GM12875 (cell line): ENCODE measurements around the gene INTS4.
"Not testable (repeated sequence)": the region's sequence is repeated elsewhere in the genome, so short reads cannot be mapped to it uniquely, and the experiment has no call there.

Experiments
- H3K4me3 ChIP-seq: one replicate; pipeline ENCODE4 v1.5.1; 2011; ENCODE audit warnings: low read depth, low read length, control low read depth
- TF ChIP-seq, protein P1 (sequence below): IDR thresholded peaks from 2 replicates; pipeline ENCODE4 v1.5.1; 2011; ENCODE audit warnings: low read depth, mild to moderate bottlenecking, control low read depth, inconsistent platforms, low read length, moderate library complexity, borderline replicate concordance; ENCODE audit not compliant: insufficient read depth

Gene INTS4

DNA sequence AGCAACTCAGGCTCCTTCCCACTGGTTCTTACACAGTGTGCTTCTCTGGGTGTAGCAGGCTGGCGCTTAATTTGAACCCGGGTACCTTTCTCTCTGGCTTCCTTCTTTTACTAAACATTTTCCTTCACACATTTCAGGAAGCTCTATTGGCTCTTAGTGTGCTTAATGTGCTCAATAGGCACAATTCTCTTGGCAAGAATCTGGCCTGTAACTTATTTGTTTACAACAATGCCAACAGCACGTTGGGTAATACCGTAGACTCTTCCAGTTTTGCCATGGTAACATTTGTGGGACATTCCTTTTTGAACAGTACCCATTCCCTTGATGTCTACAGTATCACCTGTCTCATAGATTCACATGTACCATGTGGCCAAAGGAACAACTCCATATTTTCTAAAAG, 125.7 kb downstream of the INTS4 start:
- H3K4me3 ChIP-seq = no peak overlapping the region
- TF ChIP-seq, protein P1, sequence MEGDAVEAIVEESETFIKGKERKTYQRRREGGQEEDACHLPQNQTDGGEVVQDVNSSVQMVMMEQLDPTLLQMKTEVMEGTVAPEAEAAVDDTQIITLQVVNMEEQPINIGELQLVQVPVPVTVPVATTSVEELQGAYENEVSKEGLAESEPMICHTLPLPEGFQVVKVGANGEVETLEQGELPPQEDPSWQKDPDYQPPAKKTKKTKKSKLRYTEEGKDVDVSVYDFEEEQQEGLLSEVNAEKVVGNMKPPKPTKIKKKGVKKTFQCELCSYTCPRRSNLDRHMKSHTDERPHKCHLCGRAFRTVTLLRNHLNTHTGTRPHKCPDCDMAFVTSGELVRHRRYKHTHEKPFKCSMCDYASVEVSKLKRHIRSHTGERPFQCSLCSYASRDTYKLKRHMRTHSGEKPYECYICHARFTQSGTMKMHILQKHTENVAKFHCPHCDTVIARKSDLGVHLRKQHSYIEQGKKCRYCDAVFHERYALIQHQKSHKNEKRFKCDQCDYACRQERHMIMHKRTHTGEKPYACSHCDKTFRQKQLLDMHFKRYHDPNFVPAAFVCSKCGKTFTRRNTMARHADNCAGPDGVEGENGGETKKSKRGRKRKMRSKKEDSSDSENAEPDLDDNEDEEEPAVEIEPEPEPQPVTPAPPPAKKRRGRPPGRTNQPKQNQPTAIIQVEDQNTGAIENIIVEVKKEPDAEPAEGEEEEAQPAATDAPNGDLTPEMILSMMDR = no peak

DNA sequence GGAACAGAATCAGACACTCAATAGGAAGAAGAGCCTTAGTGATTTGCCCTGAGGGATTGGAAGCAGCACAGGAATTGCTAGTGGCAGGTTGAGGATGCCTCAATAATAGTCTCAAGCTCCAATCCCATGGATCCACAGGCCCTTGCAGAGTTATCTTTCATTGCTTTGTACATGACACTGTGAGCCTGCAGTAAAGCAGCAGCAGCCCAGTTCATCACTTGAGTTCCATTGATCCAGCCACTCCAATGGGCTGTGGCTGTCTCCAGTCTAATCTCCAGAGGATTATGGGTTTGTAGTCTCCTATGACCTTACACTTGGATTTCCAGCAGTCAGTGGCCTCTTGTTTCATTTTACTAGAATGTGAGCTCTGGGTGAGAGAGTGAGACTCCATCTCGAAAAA, 128.1 kb downstream of the INTS4 start:
- no peak overlapping the region for H3K4me3 ChIP-seq
- TF ChIP-seq, protein P1 = no peak

DNA sequence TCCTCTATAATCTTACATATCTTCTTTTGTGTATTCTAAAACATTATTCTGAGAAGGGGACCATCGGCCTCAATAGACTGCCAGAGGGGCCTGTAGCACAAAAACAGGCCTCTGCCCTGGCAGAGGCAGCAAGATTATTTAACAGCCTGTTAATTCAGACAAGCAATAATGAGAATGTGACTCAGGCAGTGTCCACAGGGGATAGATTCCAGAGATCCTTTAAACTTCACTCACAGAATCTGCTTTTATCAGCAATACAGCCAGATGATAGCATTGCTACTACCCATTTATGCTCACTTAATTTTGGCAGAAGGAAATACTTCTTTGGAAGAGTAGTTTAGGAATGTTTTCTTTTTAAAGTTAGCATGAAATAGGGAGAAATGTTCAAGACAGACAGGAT, 128.7 kb downstream of the INTS4 start:
- H3K4me3 ChIP-seq = no peak overlapping the region
- TF ChIP-seq, protein P1 = no peak

DNA sequence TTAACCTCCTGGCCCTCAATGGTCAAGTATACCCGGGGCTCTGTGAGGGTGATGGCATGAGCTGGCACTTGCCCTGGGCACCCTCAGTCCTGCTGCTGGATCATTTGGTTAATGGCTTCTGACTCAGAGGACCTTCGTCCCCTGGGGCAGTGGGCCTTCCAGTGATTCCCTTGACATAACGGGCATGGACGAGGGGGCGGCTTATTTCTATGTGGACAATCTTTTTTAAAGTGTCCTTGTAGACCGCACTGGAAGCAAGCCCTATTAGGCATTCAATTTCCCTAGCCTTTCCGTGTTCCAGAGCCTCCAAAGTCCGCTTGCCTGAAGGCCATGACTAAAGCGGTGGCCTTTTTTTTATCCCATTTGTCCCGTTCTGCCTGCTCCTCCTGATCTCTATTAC, 133.0 kb downstream of the INTS4 start:
- not testable (repeated sequence) for H3K4me3 ChIP-seq

DNA sequence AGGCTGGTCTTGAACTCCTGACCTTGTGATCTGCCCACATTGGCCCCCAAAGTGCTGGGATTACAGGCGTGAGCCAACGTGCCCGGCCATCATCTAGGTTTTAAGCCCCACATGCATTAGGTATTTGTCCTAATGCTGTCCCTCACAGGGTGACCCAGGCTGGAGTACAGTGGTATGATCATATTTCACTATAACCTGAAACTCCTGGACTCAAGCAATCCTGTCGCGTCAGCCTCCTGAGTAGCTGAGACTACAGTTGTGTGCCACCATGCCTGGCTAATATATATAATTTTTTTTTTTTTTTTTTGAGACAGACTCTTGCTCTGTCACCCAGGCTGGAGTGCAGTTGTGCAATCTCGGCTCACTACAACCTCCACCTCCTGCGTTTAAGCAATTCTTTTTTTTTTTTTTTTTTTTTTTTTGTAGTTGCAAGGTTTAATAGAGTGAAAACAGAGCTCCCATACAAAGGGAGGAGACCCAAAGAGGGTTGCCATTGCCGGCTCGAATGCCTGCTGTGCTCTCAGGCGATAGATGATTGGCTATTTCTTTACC, 136.5 kb downstream of the INTS4 start:
- not testable (repeated sequence) for H3K4me3 ChIP-seq

DNA sequence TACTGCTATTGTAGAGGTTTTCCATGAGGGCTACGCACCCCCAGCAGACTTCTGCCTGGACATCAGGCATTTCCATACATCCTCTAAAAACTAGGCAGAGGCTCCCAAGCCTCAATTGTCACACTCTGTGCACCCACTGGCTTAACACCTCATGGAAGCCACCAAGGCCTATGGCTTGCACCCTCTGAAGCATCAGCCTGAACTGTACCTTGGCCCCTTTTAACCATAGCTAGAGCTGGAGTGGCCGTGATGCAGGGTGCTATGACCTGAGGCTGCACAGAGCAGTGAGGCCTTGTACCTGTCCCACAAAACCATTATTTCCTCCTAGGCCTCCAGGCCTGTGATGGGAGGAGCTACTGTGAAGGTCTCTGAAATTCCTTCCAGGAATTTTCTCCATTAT, 139.6 kb downstream of the INTS4 start:
- TF ChIP-seq, protein P1 = no peak
- H3K4me3 ChIP-seq = no peak overlapping the region

DNA sequence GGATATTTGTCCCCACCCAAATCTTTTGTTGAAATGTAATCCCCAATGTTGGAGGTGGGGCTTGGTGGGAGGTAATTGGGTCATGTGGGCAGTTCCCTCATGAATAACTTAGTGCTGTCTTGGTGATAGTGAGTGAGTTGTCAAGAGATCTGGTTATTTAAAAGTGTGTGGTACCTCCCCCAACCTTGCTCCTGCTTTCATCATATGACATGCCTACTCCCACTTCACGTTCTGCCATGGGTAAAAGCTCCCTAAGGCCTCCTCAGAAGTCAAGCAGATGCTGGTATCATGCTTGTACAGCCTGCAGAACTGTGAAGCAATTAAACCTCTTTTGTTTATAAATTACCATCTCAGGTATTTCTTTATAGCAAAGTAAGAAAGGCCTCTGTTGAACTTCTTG, 143.0 kb downstream of the INTS4 start:
- TF ChIP-seq, protein P1 = no peak

DNA sequence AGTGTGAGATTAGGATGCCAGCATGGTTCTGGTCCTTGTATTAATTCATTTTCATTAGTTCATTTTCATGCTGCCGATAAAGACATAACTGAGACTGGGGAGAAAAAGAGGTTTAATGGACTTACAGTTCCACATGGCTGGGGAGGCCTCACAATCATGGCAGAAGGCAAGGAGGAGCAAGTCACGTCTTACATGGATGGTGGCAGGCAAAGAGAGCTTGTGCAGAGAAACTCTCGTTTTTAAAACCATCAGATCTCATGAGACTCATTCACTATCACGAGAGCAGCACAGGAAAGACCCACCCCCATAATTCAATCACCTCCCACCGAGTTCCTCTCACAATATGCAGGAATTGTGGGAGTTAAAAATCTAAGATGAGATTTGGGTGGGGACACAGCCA, 150.8 kb downstream of the INTS4 start:
- H3K4me3 ChIP-seq = not testable (repeated sequence)

More for the DNA sequence above, 143.0 kb downstream of the INTS4 start:
- no peak overlapping the region for H3K4me3 ChIP-seq

DNA sequence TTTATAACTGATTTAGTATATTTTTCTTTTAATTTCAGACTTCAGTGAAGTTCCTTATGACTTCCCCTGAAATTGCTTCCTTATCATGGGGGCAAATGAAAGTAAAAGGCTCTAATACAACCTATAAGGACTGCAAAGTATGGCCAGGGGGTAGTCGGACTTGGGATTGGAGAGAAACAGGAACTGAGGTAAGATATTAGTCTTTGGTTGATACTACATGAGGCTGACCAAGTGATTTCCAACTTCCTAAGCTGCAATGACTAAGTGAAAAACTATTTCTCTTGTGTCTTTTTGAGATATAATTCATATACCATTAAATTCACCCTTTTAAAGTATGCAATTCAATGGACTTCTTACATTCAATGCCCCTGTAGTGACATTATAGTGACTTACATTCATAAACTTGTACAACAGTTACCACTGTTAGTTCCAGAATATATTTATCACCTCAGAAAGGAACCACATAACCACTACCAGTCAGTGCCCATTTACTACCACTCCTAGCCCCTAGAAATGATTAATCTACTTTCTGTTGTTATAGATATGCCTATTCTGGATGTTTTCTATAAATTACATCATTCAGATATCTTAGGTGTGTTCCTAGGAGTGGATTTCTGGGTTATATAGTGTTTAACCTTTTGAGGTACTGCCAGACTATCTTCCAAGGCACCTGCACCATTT, 151.9 kb downstream of the INTS4 start:
- TF ChIP-seq, protein P1 = no peak
- H3K4me3 ChIP-seq = no peak overlapping the region
